HepG2 (cell line): Measurements from ENCODE around the gene RNASE7. TPM values are rescaled to one million over a fixed set of nuclear protein-coding genes. Genes with fewer than 3 reads are reported as not detected.

Experiments
- AGO1 ChIP-seq: fragments of 200-400 bp; formaldehyde crosslinking; IDR thresholded peaks from 2 replicates; pipeline ENCODE4 v1.6.1; 2017; ENCODE audit warnings: mild to moderate bottlenecking, low read depth, low read length, moderate library complexity; ENCODE audit not compliant: poor library complexity, severe bottlenecking
- ISX ChIP-seq: sonication (generic); formaldehyde crosslinking; conservative IDR thresholded peaks from 2 replicates; pipeline ENCODE4 v1.5.0; 2020; ENCODE audit warnings: missing genetic modification reagents
- JUND ChIP-seq: sonication (generic); formaldehyde crosslinking; IDR thresholded peaks from 2 replicates; pipeline ENCODE4 v1.8.0; 2022; ENCODE audit warnings: mild to moderate bottlenecking, missing genetic modification reagents
- NONO ChIP-seq, 2 experiments: fragments of 450-650 bp in 1 of 2; sonication (generic) in 1 of 2; formaldehyde crosslinking in 1 of 2; IDR thresholded peaks in 1 of 2; conservative IDR thresholded peaks in 1 of 2; 2 replicates each; pipeline versions ENCODE4 v1.6.1 to v1.8.0; 2017 to 2022; ENCODE audit warnings: mild to moderate bottlenecking in 1 of 2, missing genetic modification reagents in 1 of 2, moderate library complexity in 1 of 2
- PHF5A ChIP-seq: IDR thresholded peaks from one replicate; pipeline ENCODE4 v1.6.1; 2018; ENCODE audit warnings: low read depth, missing genetic modification reagents; ENCODE audit not compliant: unreplicated experiment
- PITX1 ChIP-seq: sonication (generic); formaldehyde crosslinking; IDR thresholded peaks from 2 replicates; pipeline ENCODE4 v1.5.1; 2020; ENCODE audit warnings: mild to moderate bottlenecking, missing genetic modification reagents
- SRY ChIP-seq: sonication (generic); formaldehyde crosslinking; IDR thresholded peaks from 2 replicates; pipeline ENCODE4 v1.8.0; 2022; ENCODE audit warnings: mild to moderate bottlenecking, missing genetic modification reagents
- ZC3H13 ChIP-seq: sonication (generic); formaldehyde crosslinking; IDR thresholded peaks from 2 replicates; pipeline ENCODE4 v1.8.1; 2023; ENCODE audit warnings: mild to moderate bottlenecking, missing genetic modification reagents, moderate library complexity
- ZHX2 ChIP-seq, 2 experiments: sonication (generic) in 1 of 2; formaldehyde crosslinking in 1 of 2; IDR thresholded peaks; 2 replicates each; pipeline versions ENCODE4 v1.6.1 to v1.9.0; 2014 to 2022; ENCODE audit warnings: antibody characterized with exemption in 1 of 2, borderline replicate concordance in 1 of 2, inconsistent platforms in 1 of 2, low read depth in 1 of 2, missing genetic modification reagents in 1 of 2
- ZNF251 ChIP-seq: sonication (generic); formaldehyde crosslinking; IDR thresholded peaks from 2 replicates; pipeline ENCODE4 v1.9.0; 2021; ENCODE audit warnings: mild to moderate bottlenecking, missing genetic modification reagents
- ZNF691 ChIP-seq: sonication (generic); formaldehyde crosslinking; IDR thresholded peaks from 2 replicates; pipeline ENCODE4 v1.4.0; 2020; ENCODE audit warnings: missing genetic modification reagents, low read depth, mild to moderate bottlenecking, borderline replicate concordance
- ZNF766 ChIP-seq: sonication (generic); formaldehyde crosslinking; IDR thresholded peaks from 2 replicates; pipeline ENCODE4 v1.5.0; 2020; ENCODE audit warnings: missing genetic modification reagents, borderline replicate concordance
- polyA plus RNA-seq, 8 experiments: library from polyadenylated mRNA; depleted of rRNA in 3 of 8; stranded (reverse) in 7 of 8; unstranded in 1 of 8; fragments of >200 nt; fragmentation: Illumina TruSeq in 4 of 8; extraction: Trizol in 4 of 8; gene quantifications; 2 replicates each; pipeline versions ENCODE4 v1.2.1 to v1.2.3, GENCODE V29; 2011 to 2016; ENCODE audit warnings: low read depth in 4 of 8, missing spikeins in 1 of 8, mixed read lengths in 1 of 8; ENCODE audit not compliant: insufficient read depth in 1 of 8
- total RNA-seq, 5 experiments: library from RNA; depleted of rRNA; stranded (reverse); fragments of >200 nt; fragmentation: Illumina TruSeq; extraction: Trizol; gene quantifications; 2 replicates each; pipeline ENCODE4 v1.2.3, GENCODE V29; 2016; ENCODE audit warnings: low read depth in 1 of 5
- TF ChIP-seq, protein P1 (sequence below): IDR thresholded peaks from 2 replicates; pipeline ENCODE4 v1.6.1; 2018; ENCODE audit warnings: missing genetic modification reagents
- TF ChIP-seq, protein P2 (sequence below): sonication (generic); formaldehyde crosslinking; IDR thresholded peaks from 2 replicates; pipeline ENCODE4 v1.4.0; 2020; ENCODE audit warnings: mild to moderate bottlenecking, missing genetic modification reagents
- TF ChIP-seq, protein P3 (sequence below): sonication (generic); formaldehyde crosslinking; IDR thresholded peaks from 2 replicates; pipeline ENCODE4 v1.5.0; 2020; ENCODE audit warnings: missing genetic modification reagents

The RNASE7 gene
- total and polyA plus RNA-seq, 2 of the 13 experiments (the other 11 are each of a cell fraction or from before 2014, with no cell fraction given) = 0.04 TPM; not detected in 1

DNA sequence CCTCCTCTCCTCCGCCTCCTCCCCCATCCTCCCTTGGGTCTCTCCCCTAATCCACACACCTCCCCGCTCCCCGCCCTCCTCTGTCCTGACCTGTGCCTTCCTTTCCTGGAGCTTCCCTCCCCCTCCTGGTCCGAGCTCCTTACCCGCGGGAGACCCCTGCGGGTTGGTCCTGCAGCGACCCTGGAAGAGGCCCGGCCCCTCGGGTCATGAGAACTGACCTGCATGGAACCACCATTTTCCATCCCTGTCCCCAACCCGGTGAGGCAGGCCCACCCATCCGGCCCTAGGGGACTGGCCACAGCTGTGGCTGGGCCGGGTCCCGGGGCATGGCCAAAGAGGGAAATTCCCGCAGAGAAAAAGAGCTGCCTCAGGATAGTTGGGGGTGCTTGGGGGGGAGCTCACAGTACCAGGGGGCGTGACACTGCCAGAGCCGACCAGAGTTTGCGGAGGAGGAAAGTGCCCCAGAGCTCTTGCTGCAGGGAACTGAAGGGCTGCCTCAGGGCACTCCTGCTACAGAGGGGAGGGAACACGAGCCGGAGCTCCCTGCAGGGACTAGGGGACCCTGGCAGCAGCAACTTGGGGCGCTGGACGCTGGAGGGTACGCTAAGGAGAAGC is 28.6 kb downstream of the RNASE7 start (continued):
- TF ChIP-seq ZNF691 (CRISPR knock-in tag) (0 out of 2 replicates have a peak, but pooled peaks have one; percentile 36), AGO1 (peak; percentile 56), PHF5A (CRISPR knock-in tag) (peak; percentile 44), ISX (CRISPR knock-in tag) (0 out of 2 replicates have a peak, but pooled peaks have one; percentile 31), ZHX2 (IDR thresholded peaks at IDR 0.05; ENCODE audit: low read depth) (peak; percentile 57; the same call in 1 of the 2 replicates), ZHX2 (CRISPR knock-in tag; IDR thresholded peaks at IDR 0.05; ENCODE audit: borderline replicate concordance) (no peak), ZC3H13 (CRISPR knock-in tag) (peak; percentile 14; the same call in 1 of the 2 replicates), ZNF766 (CRISPR knock-in tag) (0 out of 2 replicates have a peak, but pooled peaks have one; percentile 41), NONO (IDR thresholded peaks at IDR 0.05) (no peak), NONO (CRISPR knock-in tag; conservative IDR thresholded peaks at IDR 0.05) (peak; percentile 63), JUND (CRISPR knock-in tag) (no peak), PITX1 (CRISPR knock-in tag) (peak; percentile 36; the same call in 1 of the 2 replicates), ZNF251 (CRISPR knock-in tag) (0 out of 2 replicates have a peak, but pooled peaks have one; percentile 59), SRY (0 out of 2 replicates have a peak, but pooled peaks have one; percentile 75)
- TF ChIP-seq, protein P1, sequence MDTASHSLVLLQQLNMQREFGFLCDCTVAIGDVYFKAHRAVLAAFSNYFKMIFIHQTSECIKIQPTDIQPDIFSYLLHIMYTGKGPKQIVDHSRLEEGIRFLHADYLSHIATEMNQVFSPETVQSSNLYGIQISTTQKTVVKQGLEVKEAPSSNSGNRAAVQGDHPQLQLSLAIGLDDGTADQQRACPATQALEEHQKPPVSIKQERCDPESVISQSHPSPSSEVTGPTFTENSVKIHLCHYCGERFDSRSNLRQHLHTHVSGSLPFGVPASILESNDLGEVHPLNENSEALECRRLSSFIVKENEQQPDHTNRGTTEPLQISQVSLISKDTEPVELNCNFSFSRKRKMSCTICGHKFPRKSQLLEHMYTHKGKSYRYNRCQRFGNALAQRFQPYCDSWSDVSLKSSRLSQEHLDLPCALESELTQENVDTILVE (CRISPR knock-in tag) = no peak
- TF ChIP-seq, protein P2, sequence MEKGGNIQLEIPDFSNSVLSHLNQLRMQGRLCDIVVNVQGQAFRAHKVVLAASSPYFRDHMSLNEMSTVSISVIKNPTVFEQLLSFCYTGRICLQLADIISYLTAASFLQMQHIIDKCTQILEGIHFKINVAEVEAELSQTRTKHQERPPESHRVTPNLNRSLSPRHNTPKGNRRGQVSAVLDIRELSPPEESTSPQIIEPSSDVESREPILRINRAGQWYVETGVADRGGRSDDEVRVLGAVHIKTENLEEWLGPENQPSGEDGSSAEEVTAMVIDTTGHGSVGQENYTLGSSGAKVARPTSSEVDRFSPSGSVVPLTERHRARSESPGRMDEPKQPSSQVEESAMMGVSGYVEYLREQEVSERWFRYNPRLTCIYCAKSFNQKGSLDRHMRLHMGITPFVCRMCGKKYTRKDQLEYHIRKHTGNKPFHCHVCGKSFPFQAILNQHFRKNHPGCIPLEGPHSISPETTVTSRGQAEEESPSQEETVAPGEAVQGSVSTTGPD = no peak; the same call in 1 of the 2 replicates
- TF ChIP-seq, protein P3, sequence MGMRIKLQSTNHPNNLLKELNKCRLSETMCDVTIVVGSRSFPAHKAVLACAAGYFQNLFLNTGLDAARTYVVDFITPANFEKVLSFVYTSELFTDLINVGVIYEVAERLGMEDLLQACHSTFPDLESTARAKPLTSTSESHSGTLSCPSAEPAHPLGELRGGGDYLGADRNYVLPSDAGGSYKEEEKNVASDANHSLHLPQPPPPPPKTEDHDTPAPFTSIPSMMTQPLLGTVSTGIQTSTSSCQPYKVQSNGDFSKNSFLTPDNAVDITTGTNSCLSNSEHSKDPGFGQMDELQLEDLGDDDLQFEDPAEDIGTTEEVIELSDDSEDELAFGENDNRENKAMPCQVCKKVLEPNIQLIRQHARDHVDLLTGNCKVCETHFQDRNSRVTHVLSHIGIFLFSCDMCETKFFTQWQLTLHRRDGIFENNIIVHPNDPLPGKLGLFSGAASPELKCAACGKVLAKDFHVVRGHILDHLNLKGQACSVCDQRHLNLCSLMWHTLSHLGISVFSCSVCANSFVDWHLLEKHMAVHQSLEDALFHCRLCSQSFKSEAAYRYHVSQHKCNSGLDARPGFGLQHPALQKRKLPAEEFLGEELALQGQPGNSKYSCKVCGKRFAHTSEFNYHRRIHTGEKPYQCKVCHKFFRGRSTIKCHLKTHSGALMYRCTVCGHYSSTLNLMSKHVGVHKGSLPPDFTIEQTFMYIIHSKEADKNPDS (CRISPR knock-in tag) = 0 out of 2 replicates have a peak, but pooled peaks have one; percentile 31
